Measurements from ENCODE around the gene KRT9. TPM values are rescaled to one million over a fixed set of nuclear protein-coding genes. Genes with fewer than 3 reads are reported as not detected.
"Not testable (repeated sequence)": the region's sequence is repeated elsewhere in the genome, so short reads cannot be mapped to it uniquely, and the experiment has no call there.

The KRT9 gene
- total RNA-seq, 2 experiments from 2014 or later: not detected

- no peaks in the 10 kb centered on the region for H3K36me3 Mint-ChIP-seq (ENCODE audit: low read depth)
- no peak for DNase-seq
- POLR2A ChIA-PET: no interaction called here
- peaks cover 14% of the 10 kb centered on the region for H3K27me3 Mint-ChIP-seq
- no peak for TF ChIP-seq CTCF (IDR thresholded peaks at IDR 0.05)
- H3K4me1 Mint-ChIP-seq (ENCODE audit: low read depth): no peaks in the 10 kb centered on the region
- intact Hi-C loops (cut with micrococcal nuclease): no loop called here
- CTCF ChIA-PET: interaction anchor here (2.5 kb wide), 1 partner anchor 38 kb away, joined by 10 read pairs; no protein-coding TSS in a partner anchor
- no peak within 1 kb of the TSS for H3K4me3 Mint-ChIP-seq
- no peak within 1 kb of the TSS for H3K27ac Mint-ChIP-seq
- no peaks in the 10 kb centered on the region for H3K9me3 Mint-ChIP-seq
- no peak for ATAC-seq
Observed at GRCh38 chr17:41586863-41587495, 15.1 kb upstream of the KRT9 start, which contains the start of gene KRT14. TSS of gene KRT14 (minus strand) at chr17:41586895. CDS start at chr17:41586834, 61 bp downstream.

- ChIA-PET CTCF (interaction anchor here (0.6 to 2.5 kb wide), 3 partner anchors 37 to 77 kb away, joined by 3 to 10 read pairs (median 3); no protein-coding TSS in a partner anchor), POLR2A (no interaction called here)
- Mint-ChIP-seq H3K4me3 (no peak overlapping the region), H3K36me3 (ENCODE audit: low read depth) (no peaks in the 10 kb centered on the region), H3K27ac (no peak overlapping the region), H3K27me3 (peaks cover 16% of the 10 kb centered on the region), H3K9me3 (no peaks in the 10 kb centered on the region), H3K4me1 (ENCODE audit: low read depth) (no peaks in the 10 kb centered on the region)
- no peak for DNase-seq
- no peak for TF ChIP-seq CTCF (IDR thresholded peaks at IDR 0.05)
- no peak for ATAC-seq
- intact Hi-C loops (cut with micrococcal nuclease): no loop called here
Observed at GRCh38 chr17:41585301-41586056, 13.6 kb upstream of the KRT9 start.

GRCh38 chr17:41584331-41584927 is 12.6 kb upstream of the KRT9 start:
- intact Hi-C loops (cut with micrococcal nuclease); H3K4me3 Mint-ChIP-seq; H3K36me3 Mint-ChIP-seq (ENCODE audit: low read depth); POLR2A ChIA-PET; ATAC-seq; H3K27ac Mint-ChIP-seq; H3K4me1 Mint-ChIP-seq (ENCODE audit: low read depth); DNase-seq; H3K9me3 Mint-ChIP-seq: not testable (repeated sequence)
- peaks cover 21% of the 10 kb centered on the region for H3K27me3 Mint-ChIP-seq
- CTCF ChIA-PET: interaction anchor here (1.0 kb wide), 1 partner anchor 79 kb away, joined by 3 read pairs; no protein-coding TSS in a partner anchor

- POLR2A ChIA-PET: no interaction called here
- intact Hi-C loops (cut with micrococcal nuclease): no loop called here
- no peak for DNase-seq
- ATAC-seq: no peak
- no peaks in the 10 kb centered on the region for H3K4me1 Mint-ChIP-seq (ENCODE audit: low read depth)
- H3K27ac Mint-ChIP-seq: no peak overlapping the region
- no peak overlapping the region for H3K4me3 Mint-ChIP-seq
- CTCF ChIA-PET: no interaction called here
- peaks cover 25% of the 10 kb centered on the region for H3K27me3 Mint-ChIP-seq
- H3K36me3 Mint-ChIP-seq (ENCODE audit: low read depth): no peaks in the 10 kb centered on the region
- TF ChIP-seq CTCF (IDR thresholded peaks at IDR 0.05): no peak
- no peaks in the 10 kb centered on the region for H3K9me3 Mint-ChIP-seq
Observed at GRCh38 chr17:41583137-41584127, 11.6 kb upstream of the KRT9 start.

- peaks cover 29% of the 10 kb centered on the region for H3K27me3 Mint-ChIP-seq
- H3K4me3 Mint-ChIP-seq; ATAC-seq; DNase-seq; H3K4me1 Mint-ChIP-seq (ENCODE audit: low read depth); intact Hi-C loops (cut with micrococcal nuclease); H3K36me3 Mint-ChIP-seq (ENCODE audit: low read depth); H3K27ac Mint-ChIP-seq; H3K9me3 Mint-ChIP-seq; POLR2A ChIA-PET: not testable (repeated sequence)
- CTCF ChIA-PET: interaction anchor here (1.2 to 1.8 kb wide), 3 partner anchors 32 to 81 kb away, joined by 3 to 5 read pairs (median 4); no protein-coding TSS in a partner anchor
Observed at GRCh38 chr17:41582061-41582968, 10.5 kb upstream of the KRT9 start.
